T-helper 9 cell (primary cell): ENCODE data around the gene SP8.

Experiments used
- DNase-seq: peaks from one replicate; pipeline ENCODE4 v3.0.0-alpha.2; 2020

SP8 gene

DNA sequence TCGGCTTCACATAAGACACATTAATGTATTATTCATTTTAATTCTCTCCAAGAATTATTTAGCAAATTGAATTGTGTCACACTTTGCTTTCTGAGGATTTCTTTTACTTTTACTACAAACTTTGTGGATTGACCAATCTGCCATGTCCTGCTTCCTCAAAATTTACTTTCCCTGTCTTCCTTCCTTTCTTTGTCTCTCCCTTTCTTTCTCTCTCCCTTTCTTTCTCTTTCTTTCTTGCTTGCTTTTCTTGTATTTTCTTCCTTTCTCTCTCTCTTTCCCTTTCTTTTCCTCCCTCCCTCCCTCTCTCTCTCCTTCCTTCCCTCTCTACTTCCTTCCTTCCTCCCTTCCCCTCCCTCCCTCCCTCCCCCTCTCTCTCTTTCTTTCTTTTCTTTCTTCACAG is 37.8 kb downstream of the SP8 start:
- no peak for DNase-seq

DNA sequence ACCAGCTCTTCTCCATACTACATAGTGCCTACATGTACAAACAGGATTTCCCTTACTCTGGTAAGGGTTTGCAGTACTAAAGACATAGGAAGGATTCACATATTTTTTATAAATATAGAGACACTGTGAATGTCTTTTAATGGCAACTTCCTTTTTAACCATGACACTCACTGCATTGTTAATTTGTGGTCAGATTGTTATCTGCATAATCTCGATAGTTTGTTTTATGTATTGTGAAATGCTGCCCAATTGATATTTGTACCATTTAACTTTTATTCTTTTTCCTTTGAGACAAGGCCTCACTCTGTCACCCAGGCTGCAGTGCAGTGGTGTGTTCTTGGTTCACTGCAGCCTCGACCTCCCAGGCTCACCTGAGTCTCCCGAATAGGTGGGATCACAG is 39.7 kb downstream of the SP8 start:
- DNase-seq, result no peak

DNA sequence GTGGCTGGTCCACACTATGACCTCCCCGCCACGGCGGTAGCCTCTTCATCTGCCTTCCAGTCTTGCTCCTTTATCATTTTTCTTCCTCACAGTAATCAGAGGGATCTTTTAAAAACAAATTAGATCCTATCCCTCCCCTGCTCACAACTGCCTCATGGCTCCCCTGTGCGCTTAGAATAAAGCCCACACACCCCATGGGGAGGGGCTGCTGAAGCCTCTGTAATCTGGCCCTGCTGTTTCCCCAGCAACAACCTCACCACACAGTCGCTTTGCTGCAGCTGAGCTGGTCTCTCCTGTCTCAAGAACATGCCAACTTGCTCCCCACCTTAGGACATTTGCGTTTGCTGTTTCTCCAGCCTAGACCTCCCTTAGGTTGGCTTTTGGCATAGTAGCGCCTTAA is 41.0 kb downstream of the SP8 start:
- no peak for DNase-seq

DNA sequence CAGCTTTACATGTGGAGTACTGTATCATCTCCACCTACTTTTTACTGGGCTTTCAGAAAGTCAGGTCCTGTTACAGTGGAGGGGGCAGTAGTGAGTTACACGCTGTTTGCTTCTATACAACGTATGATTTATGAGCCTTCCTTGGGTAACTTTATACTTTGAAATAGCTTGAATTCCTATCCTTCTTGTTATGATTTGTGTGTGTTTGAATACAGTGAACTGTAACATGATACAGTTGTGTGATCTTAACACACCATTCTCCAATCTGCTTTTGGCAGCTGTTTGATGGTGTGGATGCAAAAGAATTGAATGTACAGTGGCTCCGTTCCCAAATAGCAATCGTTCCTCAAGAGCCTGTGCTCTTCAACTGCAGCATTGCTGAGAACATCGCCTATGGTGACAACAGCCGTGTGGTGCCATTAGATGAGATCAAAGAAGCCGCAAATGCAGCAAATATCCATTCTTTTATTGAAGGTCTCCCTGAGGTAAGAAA is 41.7 kb downstream of the SP8 start:
- no peak for DNase-seq

DNA sequence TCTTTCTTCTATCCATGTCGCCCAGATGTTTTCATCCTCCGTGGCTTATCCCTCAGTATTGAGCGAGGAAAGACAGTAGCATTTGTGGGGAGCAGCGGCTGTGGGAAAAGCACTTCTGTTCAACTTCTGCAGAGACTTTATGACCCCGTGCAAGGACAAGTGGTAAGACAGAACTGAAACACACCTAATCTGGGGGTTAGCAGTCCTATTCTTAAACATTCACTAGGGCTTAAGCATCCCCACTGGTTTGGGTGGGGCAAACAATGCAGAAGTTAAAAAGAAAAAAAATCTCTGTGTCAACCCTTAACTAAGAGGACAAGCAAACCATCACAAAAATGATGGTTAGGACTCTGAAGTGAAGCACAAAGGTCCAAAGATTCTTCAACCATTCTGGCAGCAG is 43.8 kb downstream of the SP8 start:
- no peak for DNase-seq

DNA sequence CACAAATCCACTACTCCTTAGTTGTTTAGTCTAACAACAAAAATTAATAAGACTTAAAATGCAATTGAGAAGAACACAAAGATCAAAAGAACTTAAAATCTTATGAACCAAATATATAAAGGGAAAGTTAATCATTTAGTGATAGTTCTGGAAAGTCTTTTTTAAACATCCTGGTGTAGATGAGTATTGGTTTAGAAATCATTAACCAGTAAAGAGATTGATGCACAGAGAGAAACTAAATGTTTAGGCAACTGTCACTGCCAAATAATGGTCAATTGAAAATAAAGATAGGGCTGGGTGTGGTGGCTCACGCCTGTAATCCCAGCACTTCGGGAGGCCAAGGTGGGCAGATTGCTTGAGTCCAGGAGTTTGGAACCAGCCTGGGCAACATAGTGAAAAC is 44.9 kb downstream of the SP8 start:
- no peak for DNase-seq

DNA sequence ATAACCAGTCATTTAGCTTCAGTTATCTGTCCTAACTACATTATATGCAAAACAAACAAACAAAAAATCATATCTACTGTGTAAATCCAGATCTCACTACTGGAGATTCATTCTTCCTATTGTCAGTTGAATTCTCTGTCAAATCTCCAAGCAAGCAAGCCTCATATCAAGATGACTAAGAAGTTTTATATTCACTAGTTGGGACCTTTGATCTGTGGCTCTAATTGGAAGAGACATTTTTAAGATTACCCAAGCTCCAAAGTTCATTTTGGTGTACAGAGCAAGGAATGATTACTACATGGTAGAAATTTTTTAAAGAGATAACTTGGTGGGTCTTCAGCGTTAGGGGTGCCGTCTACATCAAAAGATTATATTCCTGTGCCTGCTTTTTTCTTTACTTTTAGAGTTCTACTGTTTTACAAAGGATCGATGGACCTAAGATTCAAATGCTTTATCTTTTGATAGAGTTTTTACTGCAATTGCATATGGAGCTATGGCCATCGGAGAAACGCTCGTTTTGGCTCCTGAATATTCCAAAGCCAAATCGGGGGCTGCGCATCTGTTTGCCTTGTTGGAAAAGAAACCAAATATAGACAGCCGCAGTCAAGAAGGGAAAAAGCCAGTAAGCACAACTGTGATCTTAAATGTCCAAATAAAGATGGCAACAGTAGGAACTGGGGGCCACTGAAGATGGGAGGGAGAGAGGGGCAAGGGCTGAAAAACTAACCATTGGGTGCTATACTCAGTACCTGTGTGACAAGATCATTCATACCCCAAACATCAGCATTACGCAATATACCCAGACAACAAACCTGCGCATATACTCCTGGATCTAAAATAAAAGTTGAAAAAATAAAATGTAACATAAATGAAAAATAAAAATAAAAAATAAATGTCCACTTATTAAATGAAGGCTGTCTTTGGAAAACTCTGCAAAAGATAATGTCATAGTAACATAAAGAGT is 47.9 kb downstream of the SP8 start:
- no peak for DNase-seq

DNA sequence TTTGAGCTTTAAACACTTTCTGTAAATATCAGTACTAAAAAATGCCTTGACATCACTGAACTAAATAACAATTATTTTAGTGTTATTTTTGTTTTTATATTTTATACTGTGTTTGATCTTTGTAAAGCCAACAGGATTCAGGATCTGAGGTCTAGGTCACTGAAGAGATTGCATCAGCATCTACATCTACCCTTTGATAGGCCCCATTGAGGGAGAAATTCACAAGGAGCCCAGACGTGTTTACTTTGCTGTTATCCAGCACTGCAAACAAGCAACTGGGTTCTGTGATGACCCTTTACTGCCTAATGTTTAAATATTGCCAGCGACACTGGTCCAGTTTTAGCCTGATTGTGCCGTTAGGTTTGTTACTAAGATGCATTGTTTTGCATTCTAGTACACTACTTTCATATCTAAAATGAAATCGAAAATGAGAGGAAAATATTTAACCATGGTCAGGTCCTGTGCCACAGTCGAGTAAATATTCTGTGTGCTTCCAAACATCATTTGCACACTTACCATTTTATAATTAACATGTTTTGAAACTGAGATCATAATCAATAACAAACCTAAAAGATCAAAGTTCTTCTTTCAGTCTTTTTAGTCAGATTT is 48.7 kb downstream of the SP8 start:
- DNase-seq, result no peak

DNA sequence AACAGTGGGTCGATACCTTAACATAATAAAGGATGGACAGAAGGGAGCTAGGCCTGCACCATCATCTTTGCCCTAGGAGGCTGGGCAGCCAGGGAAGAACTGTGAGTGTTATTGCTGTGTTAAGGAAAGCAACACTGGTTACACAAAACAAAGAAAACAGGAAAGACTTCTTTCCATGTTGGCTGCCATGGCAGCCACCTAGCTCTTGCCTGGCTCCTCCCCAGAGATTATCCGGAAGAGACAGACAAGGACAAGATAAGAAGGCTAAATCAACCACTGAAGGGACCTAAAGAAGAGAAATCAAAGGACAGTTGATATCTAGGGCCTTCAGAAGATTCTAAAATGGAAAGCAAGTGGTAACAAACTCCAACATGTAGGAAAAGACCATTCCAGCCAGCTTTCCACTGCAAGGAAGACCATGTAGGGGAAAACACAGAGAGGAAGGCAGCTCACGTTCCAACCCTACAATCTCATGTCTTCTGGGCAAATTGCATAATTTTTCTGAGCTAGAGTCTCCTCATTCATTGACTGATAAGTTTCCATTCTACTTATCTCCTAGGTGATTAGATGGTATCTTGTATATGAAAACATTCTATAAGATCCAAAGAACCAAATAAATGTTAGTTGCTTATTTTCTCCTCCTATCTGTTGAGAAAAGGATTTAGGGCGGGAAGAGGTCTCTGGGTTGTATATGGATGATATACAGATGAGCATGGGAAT is 51.2 kb downstream of the SP8 start:
- DNase-seq, result no peak
